HG03432 (cell line): ENCODE measurements around the gene MLLT1.

Experiments
- ATAC-seq: cut with Tn5 transposase; IDR thresholded peaks from one replicate; pipeline ENCODE4 v1.9.1; 2021; ENCODE audit warnings: mild to moderate bottlenecking, moderate library complexity; ENCODE audit not compliant: unreplicated experiment

The MLLT1 gene

DNA sequence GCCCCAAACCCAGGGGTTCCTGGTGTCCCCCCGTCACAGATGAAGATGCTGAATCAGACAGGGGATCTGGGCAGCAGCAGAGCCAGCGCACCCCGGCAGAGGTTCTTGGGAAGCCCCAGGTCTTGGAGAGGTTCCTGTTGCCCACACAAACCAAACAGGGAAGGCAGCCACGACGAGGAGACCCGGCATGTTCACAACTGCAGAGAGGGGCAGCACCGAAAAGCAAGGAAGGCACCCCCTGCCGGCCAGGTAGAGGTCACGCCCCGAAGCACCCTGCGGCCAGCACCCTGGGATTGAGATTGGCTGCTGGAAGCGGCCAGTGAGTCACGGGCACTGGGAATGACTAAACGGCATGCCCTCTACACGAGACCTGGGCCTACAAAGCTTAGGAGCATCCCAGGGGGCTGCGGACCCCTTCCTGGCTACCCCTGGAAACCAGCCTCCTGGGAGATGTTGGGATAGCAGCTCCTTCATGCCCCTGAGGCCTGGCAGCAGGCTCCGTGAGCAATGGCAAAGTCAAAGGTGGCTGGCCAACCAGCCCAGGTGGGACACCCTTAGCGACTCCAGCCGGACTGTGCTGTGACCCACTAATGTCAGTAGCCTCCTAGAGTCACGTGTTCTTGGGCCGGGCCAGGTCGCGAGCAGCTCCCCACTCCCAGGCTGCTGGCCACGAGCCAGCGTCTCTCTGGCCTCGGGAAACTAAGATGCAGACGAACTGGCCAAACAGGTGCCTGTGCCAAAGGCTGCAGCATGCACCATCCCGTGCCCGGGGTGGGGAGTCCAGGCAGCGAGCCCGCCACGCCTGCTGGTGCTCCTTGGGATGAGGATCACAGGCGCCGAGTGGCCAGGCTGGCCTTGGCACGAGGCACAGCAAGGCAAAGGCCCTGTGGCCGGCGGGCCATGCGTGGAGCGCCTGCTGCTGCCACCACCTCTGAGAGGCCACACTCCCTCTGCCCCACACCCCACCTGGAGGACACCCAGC lies 43.2 kb downstream of the MLLT1 start:
- no peak for ATAC-seq

DNA sequence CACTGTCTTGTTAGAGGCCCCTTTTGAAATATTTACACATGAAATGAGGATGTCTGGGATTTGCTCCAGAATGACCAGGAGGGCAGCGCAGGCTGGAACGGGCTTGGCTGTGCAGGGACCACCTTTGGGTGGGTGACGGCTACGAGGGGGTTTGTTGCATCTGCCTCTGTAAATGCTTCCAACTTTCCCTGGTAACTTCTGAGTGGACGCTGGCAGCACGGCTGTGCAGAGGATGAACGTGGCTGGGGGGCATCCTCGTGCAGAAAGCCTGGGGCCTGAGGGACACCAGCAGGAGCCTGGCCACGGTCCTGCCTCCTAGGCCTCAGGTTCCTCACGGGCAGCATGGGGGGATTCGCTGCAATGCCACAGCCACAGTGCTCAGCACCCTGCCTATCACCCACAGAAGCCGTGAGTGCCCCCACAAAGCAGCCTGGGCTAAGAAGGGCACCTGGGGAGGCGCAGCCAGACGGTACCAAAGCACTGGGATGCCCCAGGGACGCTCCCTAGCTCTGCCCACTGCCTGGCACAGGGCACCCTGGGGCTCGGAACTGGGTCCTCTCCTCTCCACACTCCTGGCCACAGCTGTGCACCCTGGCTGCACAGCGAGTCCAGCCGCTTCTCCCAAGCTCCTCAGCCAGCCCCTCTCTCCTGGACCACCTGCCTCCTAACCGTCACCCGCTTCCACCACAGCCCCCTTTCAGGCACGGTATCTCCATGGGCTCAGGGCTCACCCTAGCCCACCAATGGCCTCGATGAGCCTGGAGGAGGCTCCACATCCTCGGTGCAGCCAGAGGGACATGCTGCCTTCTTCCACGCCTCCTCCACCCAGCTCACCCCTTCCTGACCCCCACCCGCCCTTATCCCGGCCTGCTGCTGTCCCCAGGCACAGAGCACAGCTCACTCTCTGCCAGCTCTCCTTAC lies 44.5 kb downstream of the MLLT1 start:
- ATAC-seq: no peak

DNA sequence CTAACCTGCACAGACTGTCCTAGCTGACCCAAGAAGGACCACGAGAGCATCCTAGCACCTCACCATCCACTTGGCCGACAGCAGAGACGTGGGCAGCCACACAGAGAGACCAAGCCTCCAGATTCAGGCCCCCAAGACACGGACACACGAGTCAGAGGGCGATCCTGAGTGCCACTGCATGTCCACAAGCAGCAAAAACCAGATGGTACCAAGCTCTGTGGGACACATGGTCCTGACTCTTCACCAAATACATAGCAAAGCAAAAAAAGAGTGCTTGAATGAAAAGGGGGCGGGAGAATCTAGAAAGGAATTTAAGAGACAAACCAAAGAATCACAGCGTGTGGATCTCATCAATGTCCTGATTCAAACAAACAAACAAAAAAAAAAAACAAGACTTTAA lies 45.2 kb downstream of the MLLT1 start:
- no peak for ATAC-seq

DNA sequence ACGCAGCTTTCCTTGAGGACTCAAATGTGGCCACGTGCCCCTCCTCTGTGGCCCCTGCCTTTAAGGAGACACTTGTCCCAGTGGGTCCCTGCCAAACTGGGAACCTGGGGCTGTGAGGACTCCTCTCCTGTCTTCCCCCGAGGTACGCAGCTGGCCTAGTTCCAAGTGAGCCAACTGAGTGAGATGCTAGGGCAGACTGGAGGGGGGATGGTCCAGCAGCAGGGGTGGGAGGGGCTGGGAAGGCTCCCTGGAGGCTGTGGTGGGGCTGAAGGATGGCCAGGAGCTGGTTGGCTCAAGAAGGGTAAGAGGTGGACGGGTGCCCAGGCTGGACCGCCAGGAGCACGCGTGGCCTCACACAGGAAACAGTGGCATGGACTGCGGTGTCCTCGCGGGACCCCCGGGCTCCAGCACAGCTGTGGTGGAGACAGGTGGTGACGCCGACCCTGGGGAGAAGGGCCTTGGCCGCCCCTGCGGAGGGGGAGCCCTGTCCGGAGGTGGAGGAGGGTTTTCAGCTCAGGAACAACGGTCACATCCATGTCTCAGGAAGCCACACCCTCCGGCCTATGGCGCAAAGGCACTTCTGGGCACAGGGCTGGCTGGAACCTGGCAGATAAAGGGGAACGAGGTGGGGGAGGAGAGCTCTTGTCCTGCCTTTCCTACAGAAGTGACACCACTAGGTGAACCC lies 45.8 kb downstream of the MLLT1 start:
- ATAC-seq: no peak

GRCh38 chr19:6233056-6233826 lies 46.5 kb downstream of the MLLT1 start:
- ATAC-seq: no peak

GRCh38 chr19:6232601-6233055 lies 47.1 kb downstream of the MLLT1 start:
- ATAC-seq: no peak

DNA sequence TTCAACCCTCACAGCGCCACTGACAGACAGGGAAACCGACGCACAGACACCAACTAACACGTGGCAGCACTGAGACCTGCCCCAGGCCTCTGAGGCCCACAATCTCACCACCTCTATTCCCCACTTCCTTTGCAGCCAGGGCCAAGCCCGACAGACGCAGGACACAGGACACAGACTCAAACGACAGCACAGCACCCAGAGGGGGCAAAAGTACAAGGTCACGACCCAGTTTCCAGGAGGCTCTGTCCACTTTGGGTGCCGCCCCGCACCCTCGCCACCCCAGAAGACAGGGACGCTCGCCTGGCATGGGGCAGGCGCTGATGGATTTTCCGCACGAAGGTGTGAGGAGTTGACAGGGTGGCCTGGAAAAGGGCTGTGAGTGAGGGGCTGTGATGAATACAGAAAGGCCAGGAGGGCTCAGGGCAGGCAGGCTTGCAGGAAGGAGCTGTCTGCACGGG lies 48.8 kb downstream of the MLLT1 start:
- no peak for ATAC-seq

GRCh38 chr19:6229951-6230712 lies 49.6 kb downstream of the MLLT1 start:
- ATAC-seq: no peak

GRCh38 chr19:6229216-6229913 lies 50.4 kb downstream of the MLLT1 start:
- ATAC-seq: no peak

- no peak for ATAC-seq
These were observed 51.1 kb downstream of the MLLT1 start for GRCh38 chr19:6228551-6229215.

DNA sequence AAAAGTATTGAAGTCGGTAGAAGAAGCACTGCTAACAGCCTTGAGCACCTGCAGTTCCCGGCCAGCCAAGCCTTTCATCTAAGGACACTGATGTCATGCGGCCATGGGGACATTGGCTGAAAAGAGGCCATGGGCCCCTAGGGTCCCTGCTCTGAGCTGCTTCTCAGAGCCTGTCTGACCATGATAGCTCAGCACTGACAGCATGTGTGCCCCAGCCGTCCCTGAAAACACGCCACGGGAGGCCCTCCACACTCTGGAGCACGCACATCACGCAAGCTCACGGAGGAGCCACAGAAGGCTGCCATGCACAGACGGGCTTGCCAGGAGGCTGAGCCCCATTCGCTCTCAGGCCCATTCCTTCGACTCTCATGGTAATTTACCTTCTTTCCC lies 51.8 kb downstream of the MLLT1 start:
- ATAC-seq: no peak

- no peak for ATAC-seq
These were observed 52.4 kb downstream of the MLLT1 start for GRCh38 chr19:6227156-6227935.

GRCh38 chr19:6226444-6227155 lies 53.2 kb downstream of the MLLT1 start:
- no peak for ATAC-seq

GRCh38 chr19:6226012-6226411 lies 53.8 kb downstream of the MLLT1 start:
- ATAC-seq: no peak

DNA sequence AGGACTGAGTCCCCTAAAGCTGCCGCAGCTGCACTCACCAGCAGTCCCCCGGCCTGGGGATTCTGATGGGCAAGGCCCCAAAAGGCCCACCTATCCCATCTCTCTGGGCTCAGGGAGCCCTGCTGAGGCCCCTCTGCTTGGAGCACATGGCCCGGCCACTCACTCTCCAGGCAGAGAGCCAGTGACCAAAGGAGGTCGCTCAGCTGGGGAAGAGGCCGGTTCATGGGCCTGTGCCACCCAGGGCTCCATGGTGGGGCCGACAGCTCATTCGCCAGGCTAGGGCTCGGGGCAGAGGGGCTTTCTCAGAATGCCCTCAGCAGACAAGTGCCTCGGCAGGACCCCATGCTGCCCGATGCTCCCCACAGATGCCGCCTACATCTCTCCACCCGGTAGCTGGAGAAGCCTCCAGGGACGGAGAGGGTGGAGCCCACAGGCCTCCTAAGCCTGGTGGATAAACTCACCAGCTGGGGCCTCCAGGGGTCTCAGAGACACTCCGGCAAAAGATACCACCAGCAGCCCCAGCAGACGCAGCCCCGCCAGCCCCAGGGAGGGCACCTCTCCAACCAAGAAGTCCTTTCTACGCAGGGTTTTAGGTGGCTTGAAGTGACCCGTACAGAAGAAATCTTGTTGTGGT lies 54.4 kb downstream of the MLLT1 start:
- ATAC-seq: no peak

DNA sequence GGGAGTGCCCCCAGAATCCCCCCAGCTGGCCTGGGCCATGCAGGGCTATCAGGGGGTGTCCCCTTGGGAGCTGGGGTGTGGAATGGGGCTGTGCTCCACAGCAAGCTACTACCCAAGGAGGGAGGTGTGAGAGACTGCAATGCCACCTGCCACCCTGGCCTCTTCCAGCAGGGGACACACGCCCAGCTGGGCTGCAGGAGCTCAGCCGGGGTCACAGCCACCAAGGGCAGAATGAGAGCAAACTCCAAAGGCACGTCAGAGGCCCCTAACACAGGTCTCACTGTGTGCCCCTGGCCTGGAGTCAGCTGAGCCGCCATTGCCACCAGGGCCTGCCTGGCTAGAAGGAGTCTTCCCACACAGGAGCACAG lies 55.5 kb downstream of the MLLT1 start:
- ATAC-seq: no peak
